B cell (primary cell): Measurements from ENCODE around the gene PAPPA. TPM values are rescaled to one million over a fixed set of nuclear protein-coding genes. Genes with fewer than 3 reads are reported as not detected.

ENCODE experiments used
- ATAC-seq: fragments of 200-7000 bp; cut with Tn5 transposase; one replicate; pipeline ENCODE4 v1.10.0; 2021; ENCODE audit warnings: low read depth, mild to moderate bottlenecking, moderate number of reproducible peaks, moderate library complexity
- CTCF ChIA-PET: fragments of 350-600 bp; sonication (Branson Sonifier 250); formaldehyde crosslinking; loops from one replicate; lab custom pipeline; 2021; ENCODE audit warnings: antibody characterized with exemption, inconsistent platforms; lab: Charles Lee
- POLR2A ChIA-PET: fragments of 350-600 bp; sonication (Branson Sonifier 250); formaldehyde crosslinking; loops from one replicate; lab custom pipeline; 2021; ENCODE audit warnings: antibody characterized with exemption; lab: Charles Lee
- DNase-seq: peaks from one replicate; pipeline ENCODE4 v3.0.0; 2013
- H2AFZ ChIP-seq: 2 replicates; pipeline ENCODE4 v1.6.1; 2012; ENCODE audit warnings: mild to moderate bottlenecking, low read depth, low read length; ENCODE audit not compliant: insufficient read depth, poor library complexity, severe bottlenecking
- H3K27ac ChIP-seq, 2 donors: 1 replicate in 1 of 2; 2 replicates in 1 of 2; pipeline ENCODE4 v1.5.1; 2012 to 2013; ENCODE audit warnings: low read length in 2 of 2, mild to moderate bottlenecking in 2 of 2, moderate library complexity in 1 of 2
- H3K27me3 ChIP-seq, 4 experiments: fragments of 200-600 bp in 1 of 4; sonication (generic) in 1 of 4; replicated peaks in 1 of 4; 1 replicate in 2 of 4; 2 replicates in 2 of 4; pipeline versions ENCODE4 v1.6.1 to v1.7.0; 2013 to 2016; ENCODE audit warnings: low read length in 3 of 4, mild to moderate bottlenecking in 2 of 4, mixed read lengths in 1 of 4, moderate library complexity in 1 of 4; ENCODE audit not compliant: insufficient read depth in 4 of 4, control insufficient read depth in 3 of 4; ENCODE audit errors: control extremely low read depth in 1 of 4
- H3K36me3 ChIP-seq, 2 experiments: replicated peaks in 1 of 2; 1 replicate in 1 of 2; 2 replicates in 1 of 2; pipeline versions ENCODE4 v1.6.1 to v1.7.1; 2013; ENCODE audit warnings: low read length in 1 of 2; ENCODE audit not compliant: insufficient read depth in 2 of 2, control insufficient read depth in 1 of 2; ENCODE audit errors: control extremely low read depth in 1 of 2, extremely low read depth in 1 of 2
- H3K4me1 ChIP-seq, 2 donors: fragments of 200-600 bp in 1 of 2; sonication (generic) in 1 of 2; 1 replicate in 1 of 2; 2 replicates in 1 of 2; pipeline versions ENCODE4 v1.5.1 to v1.6.1; 2013 to 2017; ENCODE audit warnings: low read length in 2 of 2; ENCODE audit not compliant: control insufficient read depth in 2 of 2, insufficient read depth in 2 of 2
- H3K4me2 ChIP-seq: replicated peaks from 2 replicates; pipeline ENCODE3; 2012; ENCODE audit warnings: mild to moderate bottlenecking, low read depth, low read length; ENCODE audit not compliant: poor library complexity, severe bottlenecking
- H3K4me3 ChIP-seq, 5 experiments: fragments of 200-600 bp in 1 of 5; sonication (generic) in 1 of 5; 1 replicate in 3 of 5; 2 replicates in 2 of 5; pipeline versions ENCODE4 v1.5.1 to v1.7.0; 2011 to 2016; ENCODE audit warnings: low read length in 4 of 5, mild to moderate bottlenecking in 4 of 5, low read depth in 2 of 5, control low read depth in 1 of 5, moderate library complexity in 1 of 5; ENCODE audit not compliant: insufficient read depth in 1 of 5; ENCODE audit errors: control extremely low read depth in 1 of 5, extremely low read depth in 1 of 5
- H3K79me2 ChIP-seq: fragments of 200-600 bp; sonication (generic); one replicate; pipeline ENCODE4 v1.6.0; 2016; ENCODE audit warnings: low read length; ENCODE audit not compliant: control insufficient read depth, insufficient read depth
- H3K9ac ChIP-seq: fragments of 200-600 bp; sonication (generic); 2 replicates; pipeline ENCODE4 v1.6.1; 2017; ENCODE audit warnings: mild to moderate bottlenecking, low read length, moderate library complexity
- H3K9me3 ChIP-seq, 3 donors: one replicate each; pipeline versions ENCODE4 v1.6.1 to v1.7.1; 2013; ENCODE audit warnings: low read length in 2 of 3; ENCODE audit not compliant: control insufficient read depth in 2 of 3, insufficient read depth in 1 of 3; ENCODE audit errors: control extremely low read depth in 1 of 3
- H4K20me1 ChIP-seq: 2 replicates; pipeline ENCODE4 v1.6.0; 2012; ENCODE audit warnings: mild to moderate bottlenecking, low read length; ENCODE audit not compliant: insufficient read depth, control insufficient read depth, poor library complexity, severe bottlenecking
- H3K27ac Mint-ChIP-seq: one replicate; pipeline ENCODE4 v1.8.0; 2021; ENCODE audit warnings: mixed read lengths
- H3K27me3 Mint-ChIP-seq: one replicate; pipeline ENCODE4 v1.8.0; 2021; ENCODE audit warnings: mixed read lengths
- H3K4me1 Mint-ChIP-seq: one replicate; pipeline ENCODE4 v1.8.0; 2021; ENCODE audit warnings: mixed read lengths
- H3K4me3 Mint-ChIP-seq: one replicate; pipeline ENCODE4 v1.8.0; 2021; ENCODE audit warnings: mixed read lengths
- H3K9me3 Mint-ChIP-seq: one replicate; pipeline ENCODE4 v1.8.0; 2022; ENCODE audit warnings: mixed read lengths; ENCODE audit not compliant: insufficient read depth
- CTCF ChIP-seq: fragments of 200-600 bp; IDR thresholded peaks from one replicate; pipeline ENCODE4 v1.8.0; 2022; ENCODE audit warnings: antibody characterized with exemption, mild to moderate bottlenecking
- EZH2 ChIP-seq: IDR thresholded peaks from 2 replicates; pipeline ENCODE4 v1.6.1; 2012; ENCODE audit warnings: borderline replicate concordance, low read depth, mild to moderate bottlenecking, moderate library complexity, low read length; ENCODE audit not compliant: insufficient read depth, poor library complexity, severe bottlenecking
- WGBS: methylation state at CpG from one replicate; pipeline ENCODE4 v1.1.5; 2013; ENCODE audit warnings: missing lambda C conversion rate; ENCODE audit not compliant: insufficient coverage; 5-methylcytosine and 5-hydroxymethylcytosine counted together
- intact Hi-C: fragments of 100-400 bp; cut with micrococcal nuclease; formaldehyde crosslinking; loops from one replicate; pipeline ENCODE4 v1.10.0; 2022
- polyA plus RNA-seq: library from polyadenylated mRNA; depleted of rRNA; stranded (reverse); fragments of >200 nt; gene quantifications from 2 replicates; pipeline ENCODE4 v1.2.3, GENCODE V29; 2012
- total RNA-seq, 2 donors: library from RNA; stranded (reverse); fragments of 120-200 nt in 1 of 2; gene quantifications; 1 replicate in 1 of 2; 2 replicates in 1 of 2; pipeline versions ENCODE4 v1.2.3 to v1.2.4, GENCODE V29; 2013 to 2022

PAPPA gene
- total and polyA plus RNA-seq, 2 donors (not counting 1 experiment from before 2014, with no cell fraction given) = not detected

DNA sequence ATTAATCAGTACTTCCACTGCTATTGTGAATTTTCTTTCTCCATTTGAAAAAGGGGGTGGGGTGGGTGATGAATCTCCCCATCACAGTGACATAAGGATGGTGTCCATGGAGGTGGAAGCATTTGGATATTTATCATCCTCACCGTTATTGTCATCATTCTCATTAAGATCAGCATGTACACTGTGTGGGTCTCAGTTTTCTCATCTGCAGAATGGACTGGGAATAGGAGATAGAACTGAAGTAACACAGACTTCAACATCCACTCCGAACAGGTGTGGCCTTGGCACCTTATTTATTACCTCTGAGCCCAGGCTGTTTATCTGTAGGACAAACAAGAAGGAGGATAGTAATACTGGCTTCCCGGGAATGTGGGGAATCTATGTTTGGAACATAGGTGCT is 165.9 kb downstream of the PAPPA start:
- H3K4me1 ChIP-seq = no peaks in the 10 kb centered on the region
- no peak overlapping the region for H3K4me3 ChIP-seq
- no peak for ATAC-seq
- DNase-seq = no peak
- POLR2A ChIA-PET = no interaction called here
- H3K36me3 ChIP-seq = no peaks in the 10 kb centered on the region
- H3K79me2 ChIP-seq = no peaks in the 10 kb centered on the region
- intact Hi-C loops = no loop called here
- no peak overlapping the region for H3K4me3 Mint-ChIP-seq
- H4K20me1 ChIP-seq = no peaks in the 10 kb centered on the region
- TF ChIP-seq CTCF = no peak
- H3K27me3 ChIP-seq = no peaks in the 10 kb centered on the region
- H3K9me3 ChIP-seq = no peaks in the 10 kb centered on the region
- H3K4me1 Mint-ChIP-seq = no peaks in the 10 kb centered on the region
- CTCF ChIA-PET = no interaction called here
- WGBS = no CpG with 5 or more reads among the region's 3 CpGs
- peaks cover 4% of the 10 kb centered on the region for H3K27me3 Mint-ChIP-seq
- H2AFZ ChIP-seq = no peak overlapping the region
- H3K9ac ChIP-seq = no peak overlapping the region
- no peak overlapping the region for H3K4me2 ChIP-seq
- no peak overlapping the region for H3K27ac Mint-ChIP-seq
- no peaks in the 10 kb centered on the region for H3K9me3 Mint-ChIP-seq
- no peak overlapping the region for H3K27ac ChIP-seq

GRCh38 chr9:116320290-116320689 is 166.7 kb downstream of the PAPPA start:
- no peak for TF ChIP-seq EZH2
- TF ChIP-seq CTCF = no peak
- H3K9me3 ChIP-seq = no peaks in the 10 kb centered on the region
- no peak for DNase-seq
- Mint-ChIP-seq H3K27me3 (peaks cover 4% of the 10 kb centered on the region), H3K9me3 (no peaks in the 10 kb centered on the region), H3K4me1 (no peaks in the 10 kb centered on the region), H3K4me3 (no peak overlapping the region), H3K27ac (no peak overlapping the region)
- no peaks in the 10 kb centered on the region for H3K27me3 ChIP-seq
- no peaks in the 10 kb centered on the region for H3K4me1 ChIP-seq
- H3K4me2 ChIP-seq = no peak overlapping the region
- H3K9ac ChIP-seq = no peak overlapping the region
- intact Hi-C loops = no loop called here
- 56% methylated on average over 1 of the region's 3 CpGs for WGBS
- no peaks in the 10 kb centered on the region for H4K20me1 ChIP-seq
- ChIA-PET POLR2A (no interaction called here), CTCF (no interaction called here)
- H3K4me3 ChIP-seq = no peak overlapping the region
- no peak overlapping the region for H3K27ac ChIP-seq
- no peak for ATAC-seq
- H2AFZ ChIP-seq = no peak overlapping the region
- H3K36me3 ChIP-seq = no peaks in the 10 kb centered on the region
- H3K79me2 ChIP-seq = no peaks in the 10 kb centered on the region
